Transverse colon (tissue), 3 donors: ENCODE data around the gene ZDHHC17.

Experiments
- EP300 ChIP-seq: sonication (generic); formaldehyde crosslinking; IDR thresholded peaks from one replicate; pipeline ENCODE4 v1.6.1; 2017; ENCODE audit warnings: antibody characterized with exemption, low read depth
- POLR2A ChIP-seq: fragments of 450-650 bp; IDR thresholded peaks from one replicate; pipeline ENCODE4 v1.6.1; 2016; ENCODE audit warnings: antibody characterized with exemption, mild to moderate bottlenecking, moderate library complexity
- TF ChIP-seq, protein P1 (sequence below), 5 experiments: fragments of 200-600 bp in 3 of 5; fragments of 450-650 bp in 2 of 5; sonication (generic) in 3 of 5; IDR thresholded peaks; 1 replicate in 2 of 5; 2 replicates in 3 of 5; pipeline ENCODE4 v1.5.1; 2016 to 2017; ENCODE audit warnings: antibody characterized with exemption in 5 of 5, inconsistent platforms in 3 of 5, mild to moderate bottlenecking in 2 of 5, moderate library complexity in 1 of 5

DNA sequence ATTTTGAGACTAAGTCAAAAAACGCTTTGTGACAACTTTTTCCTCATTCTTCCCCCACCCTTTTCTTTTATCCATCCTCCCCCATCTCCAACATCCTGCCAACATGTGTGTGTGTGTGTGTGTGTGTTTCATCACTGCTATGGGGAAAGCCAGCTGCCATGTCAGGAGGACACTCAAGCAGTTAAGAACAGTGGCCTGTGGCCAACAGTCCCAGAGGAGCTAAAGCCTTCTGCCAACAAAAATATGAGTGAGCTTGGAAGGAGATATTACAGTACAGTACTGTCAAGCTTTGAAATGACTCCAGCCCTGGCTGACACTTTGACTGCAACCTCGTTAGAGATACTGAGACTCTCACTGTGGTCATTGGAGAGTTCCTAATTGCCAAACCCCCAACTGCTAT, 119.9 kb downstream of the ZDHHC17 start:
- TF ChIP-seq EP300, result no peak
- TF ChIP-seq, protein P1, sequence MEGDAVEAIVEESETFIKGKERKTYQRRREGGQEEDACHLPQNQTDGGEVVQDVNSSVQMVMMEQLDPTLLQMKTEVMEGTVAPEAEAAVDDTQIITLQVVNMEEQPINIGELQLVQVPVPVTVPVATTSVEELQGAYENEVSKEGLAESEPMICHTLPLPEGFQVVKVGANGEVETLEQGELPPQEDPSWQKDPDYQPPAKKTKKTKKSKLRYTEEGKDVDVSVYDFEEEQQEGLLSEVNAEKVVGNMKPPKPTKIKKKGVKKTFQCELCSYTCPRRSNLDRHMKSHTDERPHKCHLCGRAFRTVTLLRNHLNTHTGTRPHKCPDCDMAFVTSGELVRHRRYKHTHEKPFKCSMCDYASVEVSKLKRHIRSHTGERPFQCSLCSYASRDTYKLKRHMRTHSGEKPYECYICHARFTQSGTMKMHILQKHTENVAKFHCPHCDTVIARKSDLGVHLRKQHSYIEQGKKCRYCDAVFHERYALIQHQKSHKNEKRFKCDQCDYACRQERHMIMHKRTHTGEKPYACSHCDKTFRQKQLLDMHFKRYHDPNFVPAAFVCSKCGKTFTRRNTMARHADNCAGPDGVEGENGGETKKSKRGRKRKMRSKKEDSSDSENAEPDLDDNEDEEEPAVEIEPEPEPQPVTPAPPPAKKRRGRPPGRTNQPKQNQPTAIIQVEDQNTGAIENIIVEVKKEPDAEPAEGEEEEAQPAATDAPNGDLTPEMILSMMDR (IDR thresholded peaks at IDR 0.05), result no peak
- no peak for TF ChIP-seq POLR2A
